B cell (primary cell): ENCODE measurements around the gene PSMB10. TPM values are rescaled to one million over a fixed set of nuclear protein-coding genes. Genes with fewer than 3 reads are reported as not detected.

Source experiments
- ATAC-seq: fragments of 200-7000 bp; cut with Tn5 transposase; one replicate; pipeline ENCODE4 v1.10.0; 2021; ENCODE audit warnings: low read depth, mild to moderate bottlenecking, moderate number of reproducible peaks, moderate library complexity
- CTCF ChIA-PET: fragments of 350-600 bp; sonication (Branson Sonifier 250); formaldehyde crosslinking; loops from one replicate; lab custom pipeline; 2021; ENCODE audit warnings: antibody characterized with exemption, inconsistent platforms; lab: Charles Lee
- POLR2A ChIA-PET: fragments of 350-600 bp; sonication (Branson Sonifier 250); formaldehyde crosslinking; loops from one replicate; lab custom pipeline; 2021; ENCODE audit warnings: antibody characterized with exemption; lab: Charles Lee
- DNase-seq: peaks from one replicate; pipeline ENCODE4 v3.0.0; 2013
- H2AFZ ChIP-seq: 2 replicates; pipeline ENCODE4 v1.6.1; 2012; ENCODE audit warnings: mild to moderate bottlenecking, low read depth, low read length; ENCODE audit not compliant: insufficient read depth, poor library complexity, severe bottlenecking
- H3K27ac ChIP-seq, 2 donors: 1 replicate in 1 of 2; 2 replicates in 1 of 2; pipeline ENCODE4 v1.5.1; 2012 to 2013; ENCODE audit warnings: low read length in 2 of 2, mild to moderate bottlenecking in 2 of 2, moderate library complexity in 1 of 2
- H3K27me3 ChIP-seq, 4 experiments: fragments of 200-600 bp in 1 of 4; sonication (generic) in 1 of 4; replicated peaks in 1 of 4; 1 replicate in 2 of 4; 2 replicates in 2 of 4; pipeline versions ENCODE4 v1.6.1 to v1.7.0; 2013 to 2016; ENCODE audit warnings: low read length in 3 of 4, mild to moderate bottlenecking in 2 of 4, mixed read lengths in 1 of 4, moderate library complexity in 1 of 4; ENCODE audit not compliant: insufficient read depth in 4 of 4, control insufficient read depth in 3 of 4; ENCODE audit errors: control extremely low read depth in 1 of 4
- H3K36me3 ChIP-seq, 2 experiments: replicated peaks in 1 of 2; 1 replicate in 1 of 2; 2 replicates in 1 of 2; pipeline versions ENCODE4 v1.6.1 to v1.7.1; 2013; ENCODE audit warnings: low read length in 1 of 2; ENCODE audit not compliant: insufficient read depth in 2 of 2, control insufficient read depth in 1 of 2; ENCODE audit errors: control extremely low read depth in 1 of 2, extremely low read depth in 1 of 2
- H3K4me1 ChIP-seq, 2 donors: fragments of 200-600 bp in 1 of 2; sonication (generic) in 1 of 2; 1 replicate in 1 of 2; 2 replicates in 1 of 2; pipeline versions ENCODE4 v1.5.1 to v1.6.1; 2013 to 2017; ENCODE audit warnings: low read length in 2 of 2; ENCODE audit not compliant: control insufficient read depth in 2 of 2, insufficient read depth in 2 of 2
- H3K4me2 ChIP-seq: replicated peaks from 2 replicates; pipeline ENCODE3; 2012; ENCODE audit warnings: mild to moderate bottlenecking, low read depth, low read length; ENCODE audit not compliant: poor library complexity, severe bottlenecking
- H3K4me3 ChIP-seq, 5 experiments: fragments of 200-600 bp in 1 of 5; sonication (generic) in 1 of 5; 1 replicate in 3 of 5; 2 replicates in 2 of 5; pipeline versions ENCODE4 v1.5.1 to v1.7.0; 2011 to 2016; ENCODE audit warnings: low read length in 4 of 5, mild to moderate bottlenecking in 4 of 5, low read depth in 2 of 5, control low read depth in 1 of 5, moderate library complexity in 1 of 5; ENCODE audit not compliant: insufficient read depth in 1 of 5; ENCODE audit errors: control extremely low read depth in 1 of 5, extremely low read depth in 1 of 5
- H3K79me2 ChIP-seq: fragments of 200-600 bp; sonication (generic); one replicate; pipeline ENCODE4 v1.6.0; 2016; ENCODE audit warnings: low read length; ENCODE audit not compliant: control insufficient read depth, insufficient read depth
- H3K9ac ChIP-seq: fragments of 200-600 bp; sonication (generic); 2 replicates; pipeline ENCODE4 v1.6.1; 2017; ENCODE audit warnings: mild to moderate bottlenecking, low read length, moderate library complexity
- H3K9me3 ChIP-seq, 3 donors: one replicate each; pipeline versions ENCODE4 v1.6.1 to v1.7.1; 2013; ENCODE audit warnings: low read length in 2 of 3; ENCODE audit not compliant: control insufficient read depth in 2 of 3, insufficient read depth in 1 of 3; ENCODE audit errors: control extremely low read depth in 1 of 3
- H4K20me1 ChIP-seq: 2 replicates; pipeline ENCODE4 v1.6.0; 2012; ENCODE audit warnings: mild to moderate bottlenecking, low read length; ENCODE audit not compliant: insufficient read depth, control insufficient read depth, poor library complexity, severe bottlenecking
- H3K27ac Mint-ChIP-seq: one replicate; pipeline ENCODE4 v1.8.0; 2021; ENCODE audit warnings: mixed read lengths
- H3K27me3 Mint-ChIP-seq: one replicate; pipeline ENCODE4 v1.8.0; 2021; ENCODE audit warnings: mixed read lengths
- H3K4me1 Mint-ChIP-seq: one replicate; pipeline ENCODE4 v1.8.0; 2021; ENCODE audit warnings: mixed read lengths
- H3K4me3 Mint-ChIP-seq: one replicate; pipeline ENCODE4 v1.8.0; 2021; ENCODE audit warnings: mixed read lengths
- H3K9me3 Mint-ChIP-seq: one replicate; pipeline ENCODE4 v1.8.0; 2022; ENCODE audit warnings: mixed read lengths; ENCODE audit not compliant: insufficient read depth
- EZH2 ChIP-seq: IDR thresholded peaks from 2 replicates; pipeline ENCODE4 v1.6.1; 2012; ENCODE audit warnings: borderline replicate concordance, low read depth, mild to moderate bottlenecking, moderate library complexity, low read length; ENCODE audit not compliant: insufficient read depth, poor library complexity, severe bottlenecking
- WGBS: methylation state at CpG from one replicate; pipeline ENCODE4 v1.1.5; 2013; ENCODE audit warnings: missing lambda C conversion rate; ENCODE audit not compliant: insufficient coverage; 5-methylcytosine and 5-hydroxymethylcytosine counted together
- intact Hi-C: fragments of 100-400 bp; cut with micrococcal nuclease; formaldehyde crosslinking; loops from one replicate; pipeline ENCODE4 v1.10.0; 2022
- polyA plus RNA-seq: library from polyadenylated mRNA; depleted of rRNA; stranded (reverse); fragments of >200 nt; gene quantifications from 2 replicates; pipeline ENCODE4 v1.2.3, GENCODE V29; 2012
- total RNA-seq, 2 donors: library from RNA; stranded (reverse); fragments of 120-200 nt in 1 of 2; gene quantifications; 1 replicate in 1 of 2; 2 replicates in 1 of 2; pipeline versions ENCODE4 v1.2.3 to v1.2.4, GENCODE V29; 2013 to 2022
- TF ChIP-seq, protein P1 (sequence below): fragments of 200-600 bp; IDR thresholded peaks from one replicate; pipeline ENCODE4 v1.8.0; 2022; ENCODE audit warnings: antibody characterized with exemption, mild to moderate bottlenecking

Gene PSMB10
- total and polyA plus RNA-seq, 2 donors (not counting 1 experiment from before 2014, with no cell fraction given): 167 to 176 TPM

DNA sequence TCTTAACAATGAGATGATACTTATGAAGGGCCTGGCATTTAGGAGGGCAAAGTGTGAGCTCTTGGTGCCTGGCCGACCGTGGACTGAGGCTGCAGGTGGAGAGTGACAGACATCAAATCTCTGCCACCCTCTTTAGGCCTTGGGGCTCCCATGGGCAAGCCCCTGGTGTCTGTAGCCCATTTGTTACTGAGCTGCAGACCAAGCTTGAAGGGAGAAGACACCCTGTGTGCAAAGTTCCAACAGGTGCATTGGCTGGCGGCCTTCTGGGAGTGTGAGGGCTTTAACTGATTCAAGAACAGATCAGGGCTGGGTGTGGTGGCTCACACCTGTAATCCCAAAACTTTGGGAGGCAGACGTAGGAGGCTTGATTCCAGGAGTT lies 4.2 kb downstream of the PSMB10 start:
- Mint-ChIP-seq H3K4me1 (peaks cover 28% of the 10 kb centered on the region), H3K27ac (peak overlapping the region; percentile 37), H3K4me3 (no peak overlapping the region), H3K9me3 (no peaks in the 10 kb centered on the region), H3K27me3 (no peaks in the 10 kb centered on the region)
- no peak overlapping the region for H3K4me2 ChIP-seq
- CTCF ChIA-PET: interaction anchor here (0.8 to 6.4 kb wide), 4 partner anchors 48 to 264 kb away, joined by 3 to 21 read pairs (median 3); partner anchors contain the start of gene NRN1L
- POLR2A ChIA-PET: no interaction called here
- ATAC-seq (no peak), DNase-seq (no peak)
- H2AFZ ChIP-seq: no peak overlapping the region
- no peaks in the 10 kb centered on the region for H3K9me3 ChIP-seq
- 100% methylated on average over 3 of the region's 4 CpGs for WGBS
- H3K27me3 ChIP-seq: no peaks in the 10 kb centered on the region
- H3K4me1 ChIP-seq: peaks cover 13 to 24% of the 10 kb centered on the region in 2 donors
- H3K79me2 ChIP-seq: peaks cover 43% of the 10 kb centered on the region
- no peak overlapping the region for H3K4me3 ChIP-seq
- intact Hi-C loops: no loop called here
- no peak for TF ChIP-seq EZH2
- TF ChIP-seq, protein P1, sequence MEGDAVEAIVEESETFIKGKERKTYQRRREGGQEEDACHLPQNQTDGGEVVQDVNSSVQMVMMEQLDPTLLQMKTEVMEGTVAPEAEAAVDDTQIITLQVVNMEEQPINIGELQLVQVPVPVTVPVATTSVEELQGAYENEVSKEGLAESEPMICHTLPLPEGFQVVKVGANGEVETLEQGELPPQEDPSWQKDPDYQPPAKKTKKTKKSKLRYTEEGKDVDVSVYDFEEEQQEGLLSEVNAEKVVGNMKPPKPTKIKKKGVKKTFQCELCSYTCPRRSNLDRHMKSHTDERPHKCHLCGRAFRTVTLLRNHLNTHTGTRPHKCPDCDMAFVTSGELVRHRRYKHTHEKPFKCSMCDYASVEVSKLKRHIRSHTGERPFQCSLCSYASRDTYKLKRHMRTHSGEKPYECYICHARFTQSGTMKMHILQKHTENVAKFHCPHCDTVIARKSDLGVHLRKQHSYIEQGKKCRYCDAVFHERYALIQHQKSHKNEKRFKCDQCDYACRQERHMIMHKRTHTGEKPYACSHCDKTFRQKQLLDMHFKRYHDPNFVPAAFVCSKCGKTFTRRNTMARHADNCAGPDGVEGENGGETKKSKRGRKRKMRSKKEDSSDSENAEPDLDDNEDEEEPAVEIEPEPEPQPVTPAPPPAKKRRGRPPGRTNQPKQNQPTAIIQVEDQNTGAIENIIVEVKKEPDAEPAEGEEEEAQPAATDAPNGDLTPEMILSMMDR: no peak
- H3K9ac ChIP-seq: no peak overlapping the region
- H3K36me3 ChIP-seq: peaks cover 7 to 59% of the 10 kb centered on the region in 2 experiments
- no peak overlapping the region for H3K27ac ChIP-seq
- peaks cover 53% of the 10 kb centered on the region for H4K20me1 ChIP-seq

DNA sequence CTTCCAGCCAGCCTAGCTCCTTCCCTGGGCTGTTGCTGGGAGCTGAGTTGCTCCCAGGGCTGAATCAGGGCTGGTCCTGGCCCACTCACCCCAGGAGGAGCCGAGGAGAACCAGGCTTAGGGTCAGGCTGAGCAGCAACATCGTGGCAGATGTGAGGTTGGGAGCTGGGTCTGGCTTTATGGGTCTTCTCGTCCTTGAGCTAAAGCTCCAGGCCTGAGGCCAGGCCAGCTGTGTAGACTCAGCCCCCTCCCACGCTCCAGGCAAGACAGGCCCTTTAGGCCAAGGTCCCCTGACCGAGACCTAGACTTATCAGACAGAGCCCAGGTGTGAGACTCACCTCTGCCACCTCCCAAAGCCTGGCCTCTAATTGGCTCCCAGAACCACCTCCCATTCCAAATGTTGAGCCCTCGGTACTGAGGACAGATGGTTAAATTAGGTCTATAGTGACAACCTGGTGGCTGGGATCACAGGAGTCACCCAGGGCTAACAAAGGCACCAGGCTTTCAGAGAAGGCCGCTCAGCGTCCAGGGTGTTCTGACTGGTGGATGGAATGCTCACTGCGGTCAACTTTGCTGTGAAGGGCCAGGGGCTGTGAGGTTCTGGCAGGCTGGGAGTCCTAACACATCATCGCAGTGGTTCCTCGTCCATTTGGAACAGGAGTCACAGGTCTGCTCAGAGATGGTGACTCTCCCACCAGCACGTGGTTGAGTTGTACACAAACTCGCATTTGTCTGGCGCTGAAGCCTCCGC lies 4.8 kb downstream of the PSMB10 start, which contains the start of gene CTRL:
TSS of gene CTRL (minus strand) at position 151 of the 750 bp plus-strand sequence. CDS start at position 141, 10 bp downstream.
- POLR2A ChIA-PET: no interaction called here
- Histone ChIP-seq H3K27ac (no peak within 1 kb of the TSS), H3K27me3 (no peaks in the 10 kb centered on the region), H3K36me3 (peaks cover 7 to 63% of the 10 kb centered on the region in 2 experiments), H3K79me2 (peaks cover 41% of the 10 kb centered on the region), H3K9ac (no peak within 1 kb of the TSS), H4K20me1 (peaks cover 57% of the 10 kb centered on the region), H3K4me1 (peaks cover 8 to 18% of the 10 kb centered on the region in 2 donors), H2AFZ (no peak within 1 kb of the TSS), H3K4me3 (no peak within 1 kb of the TSS), H3K9me3 (no peaks in the 10 kb centered on the region), H3K4me2 (no peak within 1 kb of the TSS)
- Mint-ChIP-seq H3K27ac (peak within 1 kb of the TSS; percentile 37), H3K27me3 (no peaks in the 10 kb centered on the region), H3K4me1 (peaks cover 22% of the 10 kb centered on the region), H3K4me3 (no peak within 1 kb of the TSS), H3K9me3 (no peaks in the 10 kb centered on the region)
- 95% methylated on average over 11 of the region's 15 CpGs for WGBS
- intact Hi-C loops: no loop called here
- CTCF ChIA-PET: interaction anchor here (0.8 to 6.4 kb wide), 4 partner anchors 48 to 259 kb away, joined by 3 to 21 read pairs (median 3); partner anchors contain the start of gene NRN1L
- TF ChIP-seq, protein P1: no peak
- TF ChIP-seq EZH2: no peak
- ATAC-seq (no peak), DNase-seq (no peak)
